Gastrocnemius medialis (tissue), 4 donors: ENCODE results near the gene SLC25A23.

Source experiments
- CTCF ChIP-seq, 5 experiments: fragments of 450-650 bp in 3 of 5; fragments of 200-600 bp in 2 of 5; sonication (generic) in 2 of 5; IDR thresholded peaks in 4 of 5; conservative IDR thresholded peaks in 1 of 5; 1 replicate in 4 of 5; 2 replicates in 1 of 5; pipeline ENCODE4 v1.5.1; 2016 to 2019; ENCODE audit warnings: antibody characterized with exemption in 5 of 5, mild to moderate bottlenecking in 3 of 5, moderate library complexity in 3 of 5
- POLR2A ChIP-seq, 2 donors: fragments of 450-650 bp; IDR thresholded peaks; one replicate each; pipeline ENCODE4 v1.6.1; 2017; ENCODE audit warnings: antibody characterized with exemption in 2 of 2, mild to moderate bottlenecking in 2 of 2, moderate library complexity in 2 of 2

- no peak for TF ChIP-seq POLR2A (IDR thresholded peaks at IDR 0.05)
- no peak for TF ChIP-seq CTCF (IDR thresholded peaks at IDR 0.05 in 4 of 5, conservative IDR thresholded peaks at IDR 0.05 in 1 of 5)
These were observed 38.2 kb downstream of the SLC25A23 start for GRCh38 chr19:6421075-6422014.
